ENCODE measurements around the gene TYMP. TPM values are rescaled to one million over a fixed set of nuclear protein-coding genes. Genes with fewer than 3 reads are reported as not detected.

TYMP gene
- total and polyA plus RNA-seq, 2 donors (not counting 1 experiment from before 2014, with no cell fraction given) = 43.6 to 45.1 TPM

GRCh38 chr22:50505276-50505775 is 24.5 kb downstream of the TYMP start:
- POLR2A ChIA-PET = no interaction called here
- CTCF ChIA-PET = interaction anchor here (0.9 to 5.8 kb wide), 2 partner anchors 20 to 79 kb away, joined by 5 to 71 read pairs; partner anchors contain the start of gene SCO2
- peaks cover 19 to 29% of the 10 kb centered on the region in 2 donors for H3K4me1 ChIP-seq (ENCODE audit: control insufficient read depth in 2 of 2, insufficient read depth in 2 of 2, low read length in 2 of 2)
- Mint-ChIP-seq H3K27ac (peak overlapping the region; percentile 32), H3K4me1 (peaks cover 27% of the 10 kb centered on the region), H3K4me3 (no peak overlapping the region), H3K27me3 (no peaks in the 10 kb centered on the region), H3K9me3 (ENCODE audit: insufficient read depth) (no peaks in the 10 kb centered on the region)
- intact Hi-C loops (cut with micrococcal nuclease) = loop anchor here (5.0 kb wide), 1 partner anchor 163 kb away; the partner anchor contains the start of gene PPP6R2
- no peak overlapping the region for H3K4me3 ChIP-seq (ENCODE audit: control extremely low read depth in 1 of 5, extremely low read depth in 1 of 5, insufficient read depth in 1 of 5, low read depth in 2 of 5, low read length in 4 of 5)
- H3K9ac ChIP-seq (ENCODE audit: low read length) = no peak overlapping the region
- peaks cover 43% of the 10 kb centered on the region for H3K79me2 ChIP-seq (ENCODE audit: control insufficient read depth, insufficient read depth, low read length)
- ATAC-seq (ENCODE audit: low read depth) = no peak
- no peak for TF ChIP-seq CTCF (IDR thresholded peaks at IDR 0.05)
- no peak for TF ChIP-seq EZH2 (IDR thresholded peaks at IDR 0.05; ENCODE audit: borderline replicate concordance, insufficient read depth, low read depth, low read length, poor library complexity, severe bottlenecking)
- no peaks in the 10 kb centered on the region for H3K27me3 ChIP-seq (replicated peaks in 1 of 4; ENCODE audit: control extremely low read depth in 1 of 4, control insufficient read depth in 3 of 4, insufficient read depth in 4 of 4, low read length in 3 of 4)
- peaks cover 0 to 32% of the 10 kb centered on the region in 2 experiments for H3K36me3 ChIP-seq (replicated peaks in 1 of 2; ENCODE audit: control extremely low read depth in 1 of 2, control insufficient read depth in 1 of 2, extremely low read depth in 1 of 2, insufficient read depth in 2 of 2, low read length in 1 of 2)
- H3K27ac ChIP-seq (ENCODE audit: low read length in 2 of 2) = no peak overlapping the region
- H4K20me1 ChIP-seq (ENCODE audit: control insufficient read depth, insufficient read depth, low read length, poor library complexity, severe bottlenecking) = peaks cover 30% of the 10 kb centered on the region
- H2AFZ ChIP-seq (ENCODE audit: insufficient read depth, low read depth, low read length, poor library complexity, severe bottlenecking) = no peak overlapping the region
- DNase-seq = peak; percentile 22
- H3K4me2 ChIP-seq (replicated peaks; ENCODE audit: low read depth, low read length, poor library complexity, severe bottlenecking) = no peak overlapping the region
- no peaks in the 10 kb centered on the region for H3K9me3 ChIP-seq (ENCODE audit: control extremely low read depth in 1 of 3, control insufficient read depth in 2 of 3, insufficient read depth in 1 of 3, low read length in 2 of 3)
- 97% methylated on average over 10 of the region's 14 CpGs for WGBS (ENCODE audit: insufficient coverage)

GRCh38 chr22:50504369-50505211 is 25.2 kb downstream of the TYMP start:
- DNase-seq (peak; percentile 22), ATAC-seq (ENCODE audit: low read depth) (no peak)
- POLR2A ChIA-PET = no interaction called here
- Histone ChIP-seq H3K4me3 (ENCODE audit: control extremely low read depth in 1 of 5, extremely low read depth in 1 of 5, insufficient read depth in 1 of 5, low read depth in 2 of 5, low read length in 4 of 5) (no peak overlapping the region), H3K27ac (ENCODE audit: low read length in 2 of 2) (no peak overlapping the region), H4K20me1 (ENCODE audit: control insufficient read depth, insufficient read depth, low read length, poor library complexity, severe bottlenecking) (peaks cover 30% of the 10 kb centered on the region), H3K4me1 (ENCODE audit: control insufficient read depth in 2 of 2, insufficient read depth in 2 of 2, low read length in 2 of 2) (peaks cover 19 to 29% of the 10 kb centered on the region in 2 donors), H3K27me3 (replicated peaks in 1 of 4; ENCODE audit: control extremely low read depth in 1 of 4, control insufficient read depth in 3 of 4, insufficient read depth in 4 of 4, low read length in 3 of 4) (no peaks in the 10 kb centered on the region), H2AFZ (ENCODE audit: insufficient read depth, low read depth, low read length, poor library complexity, severe bottlenecking) (no peak overlapping the region), H3K79me2 (ENCODE audit: control insufficient read depth, insufficient read depth, low read length) (peaks cover 36% of the 10 kb centered on the region), H3K9me3 (ENCODE audit: control extremely low read depth in 1 of 3, control insufficient read depth in 2 of 3, insufficient read depth in 1 of 3, low read length in 2 of 3) (no peaks in the 10 kb centered on the region), H3K36me3 (replicated peaks in 1 of 2; ENCODE audit: control extremely low read depth in 1 of 2, control insufficient read depth in 1 of 2, extremely low read depth in 1 of 2, insufficient read depth in 2 of 2, low read length in 1 of 2) (peaks cover 0 to 32% of the 10 kb centered on the region in 2 experiments), H3K4me2 (replicated peaks; ENCODE audit: low read depth, low read length, poor library complexity, severe bottlenecking) (no peak overlapping the region), H3K9ac (ENCODE audit: low read length) (no peak overlapping the region)
- WGBS (ENCODE audit: insufficient coverage) = 95% methylated on average over 37 of the region's 44 CpGs
- H3K4me1 Mint-ChIP-seq = peaks cover 26% of the 10 kb centered on the region
- H3K27ac Mint-ChIP-seq = no peak overlapping the region
- TF ChIP-seq CTCF (IDR thresholded peaks at IDR 0.05) (no peak), EZH2 (IDR thresholded peaks at IDR 0.05; ENCODE audit: borderline replicate concordance, insufficient read depth, low read depth, low read length, poor library complexity, severe bottlenecking) (no peak)
- no peaks in the 10 kb centered on the region for H3K27me3 Mint-ChIP-seq
- no peak overlapping the region for H3K4me3 Mint-ChIP-seq
- no peaks in the 10 kb centered on the region for H3K9me3 Mint-ChIP-seq (ENCODE audit: insufficient read depth)
- intact Hi-C loops (cut with micrococcal nuclease) = loop anchor here (5.0 kb wide), 1 partner anchor 162 kb away; the partner anchor contains the start of gene PPP6R2
- CTCF ChIA-PET = interaction anchor here (0.5 to 0.9 kb wide), 2 partner anchors 78 to 150 kb away, joined by 3 to 5 read pairs; no protein-coding TSS in a partner anchor

Measured in B cell (primary cell).